Measurements from ENCODE around the gene CUL2.
"Not testable (repeated sequence)": the region's sequence is repeated elsewhere in the genome, so short reads cannot be mapped to it uniquely, and the experiment has no call there.

The CUL2 gene

GRCh38 chr10:35017608-35018007 is 72.5 kb downstream of the CUL2 start:
- DNase-seq = no peak

- no peak for DNase-seq
Measured at GRCh38 chr10:35015843-35016408, 74.2 kb downstream of the CUL2 start.

- no peak for DNase-seq
Measured at GRCh38 chr10:35012781-35013180, 77.4 kb downstream of the CUL2 start.

GRCh38 chr10:35011771-35012191 is 78.4 kb downstream of the CUL2 start:
- no peak for DNase-seq

- no peak for DNase-seq
Measured at GRCh38 chr10:35007858-35008301, 82.3 kb downstream of the CUL2 start.

GRCh38 chr10:35006836-35007235 is 83.3 kb downstream of the CUL2 start:
- DNase-seq = no peak

- DNase-seq = no peak
Measured at GRCh38 chr10:35005868-35006267, 84.3 kb downstream of the CUL2 start.

- DNase-seq = no peak
Measured at GRCh38 chr10:35004651-35005050, 85.5 kb downstream of the CUL2 start.

- DNase-seq = no peak
Measured at GRCh38 chr10:35003906-35004305, 86.2 kb downstream of the CUL2 start.

GRCh38 chr10:35000936-35001335 is 89.2 kb downstream of the CUL2 start:
- DNase-seq = no peak

- no peak for DNase-seq
Measured at GRCh38 chr10:34999532-34999931, 90.6 kb downstream of the CUL2 start.

- no peak for DNase-seq
Measured at GRCh38 chr10:34998940-34999339, 91.2 kb downstream of the CUL2 start.

GRCh38 chr10:34996843-34997242 is 93.3 kb downstream of the CUL2 start:
- no peak for DNase-seq

- DNase-seq = no peak
Measured at GRCh38 chr10:34995925-34996324, 94.2 kb downstream of the CUL2 start.

- peak; percentile 48 for DNase-seq
Measured at GRCh38 chr10:34994565-34995142, 95.5 kb downstream of the CUL2 start.

GRCh38 chr10:34993782-34994181 is 96.4 kb downstream of the CUL2 start:
- DNase-seq = no peak

- not testable (repeated sequence) for DNase-seq
Measured at GRCh38 chr10:34991117-34991516, 99.0 kb downstream of the CUL2 start.

- DNase-seq = no peak
Measured at GRCh38 chr10:34988397-34989067, 101.6 kb downstream of the CUL2 start.

GRCh38 chr10:34985823-34986222 is 104.3 kb downstream of the CUL2 start:
- DNase-seq = no peak

- no peak for DNase-seq
Measured at GRCh38 chr10:34985146-34985545, 105.0 kb downstream of the CUL2 start.

GRCh38 chr10:34981844-34982243 is 108.3 kb downstream of the CUL2 start:
- no peak for DNase-seq

- no peak for DNase-seq
Measured at GRCh38 chr10:34979938-34980337, 110.2 kb downstream of the CUL2 start.

GRCh38 chr10:34978080-34978479 is 112.1 kb downstream of the CUL2 start:
- DNase-seq = no peak

- DNase-seq = not testable (repeated sequence)
Measured at GRCh38 chr10:34976380-34976910, 113.7 kb downstream of the CUL2 start.
